ENCODE results near the gene C1orf53. TPM values are rescaled to one million over a fixed set of nuclear protein-coding genes. Genes with fewer than 3 reads are reported as not detected.

C1orf53 gene
- total and polyA plus RNA-seq, 2 of the 8 experiments (the other 6 are each of a cell fraction or from before 2014, with no cell fraction given), result 0.56 to 1.3 TPM

- no peak for TF ChIP-seq SRF (IDR thresholded peaks at IDR 0.05; ENCODE audit: low read depth, low read length)
These were observed 52.4 kb downstream of the C1orf53 start (continued) for GRCh38 chr1:197954718-197955418.
